ENCODE measurements around the gene CLSTN2. TPM values are rescaled to one million over a fixed set of nuclear protein-coding genes. Genes with fewer than 3 reads are reported as not detected.

CLSTN2 gene
- total and polyA plus RNA-seq, 2 of the 8 experiments (the other 6 are each of a cell fraction or from before 2014, with no cell fraction given): 0.39 to 0.52 TPM

GRCh38 chr3:140579260-140579659 is 644.3 kb downstream of the CLSTN2 start:
- H3K9me3 ChIP-seq (ENCODE audit: insufficient read depth in 2 of 2, low read depth in 1 of 2, low read length in 1 of 2): no peaks in the 10 kb centered on the region
- H4K91ac ChIP-seq (replicated peaks; ENCODE audit: insufficient read length, low read length): no peak overlapping the region
- no peak overlapping the region for H2BK5ac ChIP-seq (ENCODE audit: low read depth, low read length)
- H3K56ac ChIP-seq (replicated peaks; ENCODE audit: insufficient read length, low read depth, low read length): no peak overlapping the region
- H3K23me2 ChIP-seq (ENCODE audit: low read depth, low read length): peaks cover 2% of the 10 kb centered on the region; the same call in 1 of the 2 replicates
- H3K14ac ChIP-seq (ENCODE audit: insufficient read length): no peak overlapping the region
- H3K79me2 ChIP-seq (ENCODE audit: control insufficient read depth in 1 of 2, insufficient read depth in 2 of 2, low read length in 2 of 2): no peaks in the 10 kb centered on the region
- no peak overlapping the region for H3K9ac ChIP-seq (replicated peaks in 1 of 4; ENCODE audit: extremely low read depth in 1 of 4, low read depth in 3 of 4, low read length in 3 of 4)
- H3K4me3 ChIP-seq (ENCODE audit: extremely low read depth in 1 of 4, insufficient read depth in 2 of 4, low read depth in 3 of 4, low read length in 4 of 4): no peak overlapping the region
- no peak overlapping the region for H4K5ac ChIP-seq (ENCODE audit: insufficient read length, low read depth, low read length)
- H3K36me3 ChIP-seq (ENCODE audit: control insufficient read depth in 2 of 4, insufficient read depth in 4 of 4, low read length in 3 of 4): no peaks in the 10 kb centered on the region
- H3K4me2 ChIP-seq (ENCODE audit: insufficient read depth in 1 of 2, low read depth in 2 of 2, low read length in 2 of 2): no peak overlapping the region
- TF ChIP-seq TAF7 (optimal IDR thresholded peaks at IDR 0.05; ENCODE audit: borderline replicate concordance, low read depth, low read length) (no peak), CHD1 (IDR thresholded peaks at IDR 0.05; ENCODE audit: low read depth, low read length) (no peak)
- no peak overlapping the region for H3K23ac ChIP-seq (ENCODE audit: insufficient read length)
- no peaks in the 10 kb centered on the region for H4K20me1 ChIP-seq (replicated peaks in 1 of 2; ENCODE audit: control insufficient read depth in 1 of 2, insufficient read depth in 2 of 2, low read length in 2 of 2)
- H3K4ac ChIP-seq (replicated peaks; ENCODE audit: insufficient read length, low read depth, low read length): no peak overlapping the region
- no peak overlapping the region for H2AK5ac ChIP-seq (ENCODE audit: low read depth, low read length)
- DNase-seq (ENCODE audit: low read depth in 1 of 2, low spot score in 2 of 2) (no peak), FAIRE-seq (no peak)
- no peak overlapping the region for H3K27ac ChIP-seq (ENCODE audit: low read depth, low read length)
- ChIA-PET CTCF (ENCODE audit: partially characterized antibody) (no interaction called here), POLR2A (ENCODE audit: partially characterized antibody) (no interaction called here)
- no peaks in the 10 kb centered on the region for H3K79me1 ChIP-seq (ENCODE audit: low read depth, low read length)
- no peak overlapping the region for H2BK12ac ChIP-seq (ENCODE audit: low read depth, low read length)
- H2AFZ ChIP-seq (ENCODE audit: low read length): no peak overlapping the region
- H2BK15ac ChIP-seq (ENCODE audit: low read length): no peak overlapping the region
- no peaks in the 10 kb centered on the region for H3K27me3 ChIP-seq (replicated peaks in 1 of 4; ENCODE audit: control insufficient read depth in 3 of 4, extremely low read depth in 1 of 4, insufficient read depth in 3 of 4, low read length in 3 of 4)
- H3K4me1 ChIP-seq (replicated peaks in 1 of 4; ENCODE audit: control insufficient read depth in 3 of 4, insufficient read depth in 4 of 4, low read length in 3 of 4): no peaks in the 10 kb centered on the region
- H2BK20ac ChIP-seq (ENCODE audit: low read length): no peak overlapping the region
- no peak overlapping the region for H2BK120ac ChIP-seq (replicated peaks; ENCODE audit: low read depth, low read length)
- H3K18ac ChIP-seq (ENCODE audit: extremely low read depth, low read length): no peak overlapping the region
- H4K8ac ChIP-seq (ENCODE audit: extremely low read depth, insufficient read depth, low read length): no peak overlapping the region

Measured in H1 (cell line).